Neural cell (in vitro differentiated cells): ENCODE results near the gene EMD. TPM values are rescaled to one million over a fixed set of nuclear protein-coding genes. Genes with fewer than 3 reads are reported as not detected.
"Not testable (repeated sequence)": the region's sequence is repeated elsewhere in the genome, so short reads cannot be mapped to it uniquely, and the experiment has no call there.

ENCODE experiments used
- H2AFZ ChIP-seq: fragments of 200-600, 300-800 bp; sonication (generic), shearing (Covaris generic); 2 replicates; pipeline ENCODE4 v1.6.0; 2014; ENCODE audit warnings: low read depth, mild to moderate bottlenecking, antibody characterized with exemption, low read length, moderate library complexity
- H3F3A ChIP-seq: fragments of 200-600 bp; shearing (Covaris generic); 2 replicates; pipeline ENCODE4 v1.6.1; 2016; ENCODE audit warnings: mild to moderate bottlenecking, moderate library complexity, mixed read lengths, antibody characterized with exemption, low read length; ENCODE audit not compliant: insufficient read depth, poor library complexity, severe bottlenecking
- H3K27ac ChIP-seq: fragments of 200-600, 300-800 bp; sonication (generic), shearing (Covaris generic); 2 replicates; pipeline ENCODE4 v1.5.1; 2014; ENCODE audit warnings: mild to moderate bottlenecking, low read length, moderate library complexity
- H3K27me3 ChIP-seq: fragments of 300-800, 200-600 bp; sonication (generic), shearing (Covaris generic); 2 replicates; pipeline ENCODE4 v1.6.0; 2014; ENCODE audit warnings: mild to moderate bottlenecking, low read depth, low read length, moderate library complexity; ENCODE audit not compliant: insufficient read depth
- H3K36me3 ChIP-seq: fragments of 300-800, 200-600 bp; sonication (generic), shearing (Covaris generic); 2 replicates; pipeline ENCODE4 v1.5.1; 2014; ENCODE audit warnings: mild to moderate bottlenecking, antibody characterized with exemption, low read length, moderate library complexity; ENCODE audit not compliant: insufficient read depth
- H3K4me2 ChIP-seq: fragments of 300-800, 200-600 bp; sonication (generic), shearing (Covaris generic); 2 replicates; pipeline ENCODE4 v1.6.0; 2014; ENCODE audit warnings: mild to moderate bottlenecking, low read length
- H3K4me3 ChIP-seq: fragments of 300-800, 200-600 bp; sonication (generic), shearing (Covaris generic); 2 replicates; pipeline ENCODE4 v1.5.1; 2014; ENCODE audit warnings: mild to moderate bottlenecking, low read length, moderate library complexity
- H3K79me2 ChIP-seq: fragments of 200-600 bp; shearing (Covaris generic); replicated peaks from 2 replicates; pipeline ENCODE4 v1.6.0; 2014; ENCODE audit warnings: mild to moderate bottlenecking, low read length, moderate library complexity; ENCODE audit not compliant: insufficient read depth
- H3K9ac ChIP-seq: fragments of 300-800, 200-600 bp; sonication (generic), shearing (Covaris generic); 2 replicates; pipeline ENCODE4 v1.6.1; 2016; ENCODE audit warnings: mild to moderate bottlenecking, low read length, mixed read lengths
- H3K9me2 ChIP-seq: fragments of 200-600 bp; shearing (Covaris generic); 2 replicates; pipeline ENCODE4 v1.6.1; 2016; ENCODE audit warnings: mild to moderate bottlenecking, low read length, mixed read lengths; ENCODE audit not compliant: insufficient read depth
- H3K9me3 ChIP-seq: fragments of 200-600, 300-800 bp; sonication (generic), shearing (Covaris generic); 2 replicates; pipeline ENCODE4 v1.6.1; 2016; ENCODE audit warnings: mild to moderate bottlenecking, mixed run types, low read length, moderate library complexity, mixed read lengths
- H4K20me1 ChIP-seq: fragments of 200-600 bp; shearing (Covaris generic); 2 replicates; pipeline ENCODE4 v1.6.1; 2016; ENCODE audit warnings: mild to moderate bottlenecking, mixed run types; ENCODE audit not compliant: insufficient read depth
- EP300 ChIP-seq: fragments of 450-650 bp; conservative IDR thresholded peaks from 2 replicates; pipeline ENCODE4 v1.6.1; 2014; ENCODE audit warnings: antibody characterized with exemption, mild to moderate bottlenecking, moderate library complexity; ENCODE audit not compliant: poor library complexity, severe bottlenecking
- EZH2 ChIP-seq: fragments of 200-600, 300-800 bp; shearing (Covaris generic), sonication (generic); IDR thresholded peaks from 2 replicates; pipeline ENCODE4 v1.6.1; 2014; ENCODE audit warnings: antibody characterized with exemption, low read length, borderline replicate concordance, mild to moderate bottlenecking; ENCODE audit not compliant: insufficient read depth, poor library complexity, severe bottlenecking
- MXI1 ChIP-seq: fragments of 450-650 bp; conservative IDR thresholded peaks from 2 replicates; pipeline ENCODE4 v1.6.1; 2014; ENCODE audit warnings: antibody characterized with exemption, mild to moderate bottlenecking; ENCODE audit not compliant: poor library complexity, severe bottlenecking
- POLR2AphosphoS5 ChIP-seq: IDR thresholded peaks from 2 replicates; pipeline ENCODE4 v1.6.1; 2012
- RAD21 ChIP-seq: fragments of 450-650 bp; conservative IDR thresholded peaks from 2 replicates; pipeline ENCODE4 v1.6.1; 2014; ENCODE audit warnings: antibody characterized with exemption, mild to moderate bottlenecking, moderate library complexity
- SMC3 ChIP-seq: fragments of 450-650 bp; conservative IDR thresholded peaks from 2 replicates; pipeline ENCODE4 v1.6.1; 2014; ENCODE audit warnings: antibody characterized with exemption, mild to moderate bottlenecking, moderate library complexity; ENCODE audit not compliant: poor library complexity
- TAF1 ChIP-seq: IDR thresholded peaks from 2 replicates; pipeline ENCODE4 v1.6.1; 2012; ENCODE audit warnings: low read depth
- polyA plus RNA-seq: library from polyadenylated mRNA; depleted of rRNA; stranded (reverse); fragments of >200 nt; gene quantifications from 2 replicates; pipeline ENCODE4 v1.2.3, GENCODE V29; 2014
- TF ChIP-seq, protein P1 (sequence below): IDR thresholded peaks from 2 replicates; pipeline ENCODE4 v1.6.1; 2012; ENCODE audit warnings: borderline replicate concordance
- TF ChIP-seq, protein P2 (sequence below): fragments of 450-650 bp; IDR thresholded peaks from 2 replicates; pipeline ENCODE4 v1.5.1; 2014; ENCODE audit warnings: antibody characterized with exemption, mild to moderate bottlenecking, moderate library complexity; ENCODE audit not compliant: poor library complexity, severe bottlenecking

EMD gene
- polyA plus RNA-seq, 1 donor from 2014 or later: 67.9 TPM

DNA sequence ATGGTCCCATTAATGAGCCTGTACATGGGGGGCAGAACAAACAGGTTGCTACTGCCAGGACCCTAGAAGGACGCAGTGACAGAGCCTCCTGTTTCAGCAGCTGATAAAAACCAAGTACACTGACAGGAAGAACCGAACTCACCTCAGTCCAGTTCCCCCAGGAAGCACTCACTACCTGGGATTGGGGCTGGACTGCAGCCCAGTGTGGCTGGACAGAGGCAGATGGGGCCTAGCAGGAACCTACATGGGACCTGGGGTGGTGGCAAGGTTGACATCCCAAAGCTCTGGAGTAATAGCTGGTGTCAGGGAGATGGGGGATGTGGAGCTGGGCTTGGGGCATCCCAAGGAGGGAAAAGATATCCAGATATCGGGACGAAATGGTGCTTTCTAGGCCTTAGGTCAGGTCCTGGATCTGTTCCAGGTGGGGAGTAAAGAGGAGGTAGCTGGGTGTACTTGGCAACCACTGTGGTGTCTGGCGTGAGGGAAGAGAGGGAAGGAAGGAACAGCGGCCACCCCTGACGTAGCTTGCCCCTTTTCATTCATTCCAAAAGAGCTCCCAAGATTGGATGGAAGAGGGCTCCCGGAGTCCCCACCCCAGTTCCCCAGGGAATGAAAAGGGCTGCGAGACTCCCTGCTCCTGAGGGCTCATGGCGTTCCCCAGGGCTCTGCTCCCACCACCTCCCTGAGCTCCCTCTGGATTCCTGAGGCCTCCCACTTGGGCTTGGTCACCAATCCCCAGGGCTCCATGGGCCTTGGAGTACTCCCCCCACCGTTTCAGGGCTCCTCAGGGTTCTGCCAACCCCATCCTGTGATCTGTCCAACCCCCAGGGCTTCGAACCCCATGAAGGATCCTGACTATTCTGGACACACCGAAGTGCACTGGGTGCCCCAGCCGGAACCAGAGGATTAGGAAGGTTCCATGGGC lies 4.5 kb downstream of the EMD start:
- no peak overlapping the region for H3K4me3 ChIP-seq
- H3K9me2 ChIP-seq: no peaks in the 10 kb centered on the region
- peaks cover 9% of the 10 kb centered on the region for H3K79me2 ChIP-seq
- no peak overlapping the region for H3K9ac ChIP-seq
- H2AFZ ChIP-seq: no peak overlapping the region
- H3K27me3 ChIP-seq: no peaks in the 10 kb centered on the region
- H3K36me3 ChIP-seq: no peaks in the 10 kb centered on the region
- H3F3A ChIP-seq: no peaks in the 10 kb centered on the region
- no peak overlapping the region for H3K4me2 ChIP-seq
- H3K27ac ChIP-seq: no peak overlapping the region
- no peaks in the 10 kb centered on the region for H4K20me1 ChIP-seq
- TF ChIP-seq EZH2: no peak
- TF ChIP-seq MXI1: no peak
- TF ChIP-seq POLR2AphosphoS5: no peak
- TF ChIP-seq, protein P1, sequence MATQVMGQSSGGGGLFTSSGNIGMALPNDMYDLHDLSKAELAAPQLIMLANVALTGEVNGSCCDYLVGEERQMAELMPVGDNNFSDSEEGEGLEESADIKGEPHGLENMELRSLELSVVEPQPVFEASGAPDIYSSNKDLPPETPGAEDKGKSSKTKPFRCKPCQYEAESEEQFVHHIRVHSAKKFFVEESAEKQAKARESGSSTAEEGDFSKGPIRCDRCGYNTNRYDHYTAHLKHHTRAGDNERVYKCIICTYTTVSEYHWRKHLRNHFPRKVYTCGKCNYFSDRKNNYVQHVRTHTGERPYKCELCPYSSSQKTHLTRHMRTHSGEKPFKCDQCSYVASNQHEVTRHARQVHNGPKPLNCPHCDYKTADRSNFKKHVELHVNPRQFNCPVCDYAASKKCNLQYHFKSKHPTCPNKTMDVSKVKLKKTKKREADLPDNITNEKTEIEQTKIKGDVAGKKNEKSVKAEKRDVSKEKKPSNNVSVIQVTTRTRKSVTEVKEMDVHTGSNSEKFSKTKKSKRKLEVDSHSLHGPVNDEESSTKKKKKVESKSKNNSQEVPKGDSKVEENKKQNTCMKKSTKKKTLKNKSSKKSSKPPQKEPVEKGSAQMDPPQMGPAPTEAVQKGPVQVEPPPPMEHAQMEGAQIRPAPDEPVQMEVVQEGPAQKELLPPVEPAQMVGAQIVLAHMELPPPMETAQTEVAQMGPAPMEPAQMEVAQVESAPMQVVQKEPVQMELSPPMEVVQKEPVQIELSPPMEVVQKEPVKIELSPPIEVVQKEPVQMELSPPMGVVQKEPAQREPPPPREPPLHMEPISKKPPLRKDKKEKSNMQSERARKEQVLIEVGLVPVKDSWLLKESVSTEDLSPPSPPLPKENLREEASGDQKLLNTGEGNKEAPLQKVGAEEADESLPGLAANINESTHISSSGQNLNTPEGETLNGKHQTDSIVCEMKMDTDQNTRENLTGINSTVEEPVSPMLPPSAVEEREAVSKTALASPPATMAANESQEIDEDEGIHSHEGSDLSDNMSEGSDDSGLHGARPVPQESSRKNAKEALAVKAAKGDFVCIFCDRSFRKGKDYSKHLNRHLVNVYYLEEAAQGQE: no peak
- TF ChIP-seq SMC3: no peak
- H3K9me3 ChIP-seq: no peaks in the 10 kb centered on the region

DNA sequence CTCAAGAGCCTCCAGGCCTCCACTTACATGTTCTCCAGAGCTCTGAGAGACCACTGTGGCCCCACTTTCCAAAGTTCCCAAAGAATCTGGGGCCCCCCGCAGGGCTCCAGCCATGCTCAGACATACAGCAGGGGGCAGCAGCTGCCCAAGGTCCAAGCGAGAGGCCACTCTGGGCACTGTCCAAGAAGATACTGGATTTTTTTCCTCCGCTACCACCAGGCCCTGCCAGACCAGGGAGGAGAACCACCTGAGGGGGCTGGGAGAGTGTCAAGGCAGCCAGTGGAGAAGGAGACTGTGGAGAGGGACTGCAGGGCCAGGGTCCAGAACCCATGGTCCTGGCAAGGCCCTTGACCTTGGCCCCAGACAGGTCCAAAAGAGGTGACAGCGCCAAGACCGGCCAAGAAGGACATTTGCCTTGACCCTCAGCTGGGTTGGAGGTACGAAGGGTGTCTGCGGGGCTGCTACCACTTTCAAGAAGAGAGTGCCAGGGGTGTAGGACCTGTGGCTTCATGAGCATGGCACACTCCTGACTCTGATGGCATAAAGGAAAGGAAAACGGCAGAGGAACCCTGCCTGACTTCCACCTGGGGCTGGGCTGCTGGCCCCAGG lies 5.3 kb downstream of the EMD start:
- no peaks in the 10 kb centered on the region for H3K27me3 ChIP-seq
- TF ChIP-seq RAD21 (no peak), EP300 (no peak), EZH2 (no peak), TAF1 (no peak), POLR2AphosphoS5 (no peak), SMC3 (no peak), MXI1 (no peak)
- TF ChIP-seq, protein P2, sequence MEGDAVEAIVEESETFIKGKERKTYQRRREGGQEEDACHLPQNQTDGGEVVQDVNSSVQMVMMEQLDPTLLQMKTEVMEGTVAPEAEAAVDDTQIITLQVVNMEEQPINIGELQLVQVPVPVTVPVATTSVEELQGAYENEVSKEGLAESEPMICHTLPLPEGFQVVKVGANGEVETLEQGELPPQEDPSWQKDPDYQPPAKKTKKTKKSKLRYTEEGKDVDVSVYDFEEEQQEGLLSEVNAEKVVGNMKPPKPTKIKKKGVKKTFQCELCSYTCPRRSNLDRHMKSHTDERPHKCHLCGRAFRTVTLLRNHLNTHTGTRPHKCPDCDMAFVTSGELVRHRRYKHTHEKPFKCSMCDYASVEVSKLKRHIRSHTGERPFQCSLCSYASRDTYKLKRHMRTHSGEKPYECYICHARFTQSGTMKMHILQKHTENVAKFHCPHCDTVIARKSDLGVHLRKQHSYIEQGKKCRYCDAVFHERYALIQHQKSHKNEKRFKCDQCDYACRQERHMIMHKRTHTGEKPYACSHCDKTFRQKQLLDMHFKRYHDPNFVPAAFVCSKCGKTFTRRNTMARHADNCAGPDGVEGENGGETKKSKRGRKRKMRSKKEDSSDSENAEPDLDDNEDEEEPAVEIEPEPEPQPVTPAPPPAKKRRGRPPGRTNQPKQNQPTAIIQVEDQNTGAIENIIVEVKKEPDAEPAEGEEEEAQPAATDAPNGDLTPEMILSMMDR: no peak
- TF ChIP-seq, protein P1: no peak
- H2AFZ ChIP-seq: no peak overlapping the region
- H4K20me1 ChIP-seq: no peaks in the 10 kb centered on the region
- no peaks in the 10 kb centered on the region for H3K36me3 ChIP-seq
- peaks cover 9% of the 10 kb centered on the region for H3K79me2 ChIP-seq
- no peaks in the 10 kb centered on the region for H3K9me2 ChIP-seq
- H3K27ac ChIP-seq: no peak overlapping the region
- H3K9me3 ChIP-seq: no peaks in the 10 kb centered on the region
- H3K4me3 ChIP-seq: no peak overlapping the region
- H3K4me2 ChIP-seq: no peak overlapping the region
- no peak overlapping the region for H3K9ac ChIP-seq
- H3F3A ChIP-seq: no peaks in the 10 kb centered on the region

DNA sequence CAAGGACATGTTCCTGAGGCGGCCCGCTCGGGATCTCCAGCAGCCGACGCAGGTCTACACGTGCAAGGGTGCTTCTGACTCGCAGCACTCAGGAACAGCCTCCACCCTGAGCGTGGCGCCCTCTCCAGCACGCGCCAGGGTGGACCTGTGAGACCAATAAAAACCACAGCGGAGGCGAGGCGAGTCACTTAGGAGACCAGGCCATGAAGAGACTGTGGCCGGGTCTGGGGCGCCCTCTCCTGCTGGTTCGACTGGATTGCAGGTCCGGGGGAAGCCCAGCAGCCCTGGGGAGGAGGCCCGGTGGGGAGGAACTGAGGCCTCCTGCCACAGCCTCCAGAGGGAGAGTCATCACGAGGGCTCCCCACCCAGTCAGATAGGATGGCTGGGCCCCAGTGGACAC lies 9.0 kb downstream of the EMD start:
- not testable (repeated sequence) for H3F3A ChIP-seq, H3K27ac ChIP-seq, H3K9me3 ChIP-seq, H3K79me2 ChIP-seq, H3K27me3 ChIP-seq, H3K4me3 ChIP-seq, H3K9ac ChIP-seq, H2AFZ ChIP-seq, H3K4me2 ChIP-seq, H4K20me1 ChIP-seq, H3K36me3 ChIP-seq, H3K9me2 ChIP-seq
